Osteoblast (primary cell): ENCODE results near the gene HDAC7. TPM values are rescaled to one million over a fixed set of nuclear protein-coding genes. Genes with fewer than 3 reads are reported as not detected.
A peak's percentile ranks its signal among the peaks of the same experiment; 100 is the strongest.

Source experiments
- DNase-seq: peaks from one replicate; pipeline ENCODE4 v3.0.0; 2011; ENCODE audit warnings: low spot score, mixed read lengths; ENCODE audit not compliant: insufficient read length; ENCODE audit errors: missing footprints
- H2AFZ ChIP-seq: 2 replicates; pipeline ENCODE4 v1.6.0; 2011; ENCODE audit warnings: mild to moderate bottlenecking, low read length
- H3K27ac ChIP-seq: 2 replicates; pipeline ENCODE4 v1.5.1; 2011; ENCODE audit warnings: mild to moderate bottlenecking, low read depth, low read length, moderate library complexity
- H3K27me3 ChIP-seq: 2 replicates; pipeline ENCODE4 v1.6.0; 2012; ENCODE audit warnings: mild to moderate bottlenecking, control low read depth, inconsistent platforms, low read length, moderate library complexity; ENCODE audit not compliant: insufficient read depth
- H3K36me3 ChIP-seq: 2 replicates; pipeline ENCODE4 v1.5.1; 2011; ENCODE audit warnings: mild to moderate bottlenecking, low read length, control low read depth, moderate library complexity; ENCODE audit not compliant: insufficient read depth
- H3K4me1 ChIP-seq: 2 replicates; pipeline ENCODE4 v1.5.1; 2011; ENCODE audit warnings: mild to moderate bottlenecking, low read length, control low read depth, moderate library complexity; ENCODE audit not compliant: insufficient read depth
- H3K4me2 ChIP-seq: 2 replicates; pipeline ENCODE4 v1.6.0; 2011; ENCODE audit warnings: mild to moderate bottlenecking, low read length; ENCODE audit not compliant: insufficient read depth
- H3K4me3 ChIP-seq: fragments of 200-600 bp; sonication (generic); 3 replicates; pipeline ENCODE4 v1.5.1; 2012; ENCODE audit warnings: mild to moderate bottlenecking, low read length, inconsistent platforms; ENCODE audit not compliant: insufficient read depth
- H3K79me2 ChIP-seq: 2 replicates; pipeline ENCODE4 v1.6.0; 2012; ENCODE audit warnings: mild to moderate bottlenecking, low read length, control low read depth, inconsistent platforms; ENCODE audit not compliant: insufficient read depth
- H3K9me3 ChIP-seq: 2 replicates; pipeline ENCODE4 v1.5.1; 2011; ENCODE audit warnings: low read depth, low read length, control low read depth
- H4K20me1 ChIP-seq: 2 replicates; pipeline ENCODE4 v1.6.0; 2012; ENCODE audit warnings: mild to moderate bottlenecking, low read length, control low read depth; ENCODE audit not compliant: insufficient read depth
- CTCF ChIP-seq: IDR thresholded peaks from 2 replicates; pipeline ENCODE4 v1.5.1; 2011; ENCODE audit warnings: mild to moderate bottlenecking, low read depth, low read length, moderate library complexity; ENCODE audit errors: extremely low read depth
- total RNA-seq: library from RNA; depleted of rRNA; stranded (reverse); fragments of >200 nt; gene quantifications from 2 replicates; pipeline ENCODE4 v1.2.3, GENCODE V29; 2012

The HDAC7 gene
- total RNA-seq, 1 donor = 41.3 TPM

GRCh38 chr12:47750916-47751470, 68.7 kb downstream of the HDAC7 start:
- Histone ChIP-seq H3K9me3 (no peaks in the 10 kb centered on the region), H3K4me2 (no peak overlapping the region), H3K4me3 (no peak overlapping the region), H3K36me3 (no peaks in the 10 kb centered on the region), H3K27ac (no peak overlapping the region), H3K79me2 (no peaks in the 10 kb centered on the region), H4K20me1 (no peaks in the 10 kb centered on the region), H3K27me3 (no peaks in the 10 kb centered on the region), H3K4me1 (peaks cover 27% of the 10 kb centered on the region), H2AFZ (no peak overlapping the region)
- TF ChIP-seq CTCF = no peak
- peak; percentile 66 for DNase-seq

GRCh38 chr12:47750229-47750798, 69.4 kb downstream of the HDAC7 start:
- Histone ChIP-seq H3K27ac (no peak overlapping the region), H3K9me3 (no peaks in the 10 kb centered on the region), H3K4me3 (no peak overlapping the region), H3K79me2 (no peaks in the 10 kb centered on the region), H3K4me2 (no peak overlapping the region), H3K36me3 (no peaks in the 10 kb centered on the region), H4K20me1 (no peaks in the 10 kb centered on the region), H3K4me1 (peaks cover 27% of the 10 kb centered on the region), H2AFZ (no peak overlapping the region), H3K27me3 (no peaks in the 10 kb centered on the region)
- DNase-seq = peak; percentile 61
- no peak for TF ChIP-seq CTCF

- Histone ChIP-seq H3K79me2 (no peaks in the 10 kb centered on the region), H3K4me1 (peaks cover 18% of the 10 kb centered on the region), H3K4me3 (no peak overlapping the region), H2AFZ (no peak overlapping the region), H3K27me3 (no peaks in the 10 kb centered on the region), H3K36me3 (no peaks in the 10 kb centered on the region), H3K9me3 (no peaks in the 10 kb centered on the region), H4K20me1 (no peaks in the 10 kb centered on the region), H3K27ac (no peak overlapping the region), H3K4me2 (no peak overlapping the region)
- DNase-seq = peak; percentile 15
- TF ChIP-seq CTCF = no peak
Observed at GRCh38 chr12:47748899-47749298, 70.8 kb downstream of the HDAC7 start.

GRCh38 chr12:47748507-47748828, 71.2 kb downstream of the HDAC7 start:
- no peak for TF ChIP-seq CTCF

More at GRCh38 chr12:47748507-47748828, 71.2 kb downstream of the HDAC7 start:
- Histone ChIP-seq H3K9me3 (no peaks in the 10 kb centered on the region), H3K27ac (no peak overlapping the region), H4K20me1 (no peaks in the 10 kb centered on the region), H3K79me2 (no peaks in the 10 kb centered on the region), H2AFZ (no peak overlapping the region), H3K4me1 (peaks cover 14% of the 10 kb centered on the region), H3K4me2 (no peak overlapping the region), H3K36me3 (no peaks in the 10 kb centered on the region), H3K4me3 (no peak overlapping the region), H3K27me3 (no peaks in the 10 kb centered on the region)
- peak; percentile 65 for DNase-seq
